B cell (primary cell): ENCODE data around the gene NKIRAS2.

Experiments
- CTCF ChIP-seq: fragments of 200-600 bp; IDR thresholded peaks from one replicate; pipeline ENCODE4 v1.8.0; 2022; ENCODE audit warnings: antibody characterized with exemption, mild to moderate bottlenecking
- EZH2 ChIP-seq: IDR thresholded peaks from 2 replicates; pipeline ENCODE4 v1.6.1; 2012; ENCODE audit warnings: borderline replicate concordance, low read depth, mild to moderate bottlenecking, moderate library complexity, low read length; ENCODE audit not compliant: insufficient read depth, poor library complexity, severe bottlenecking

DNA sequence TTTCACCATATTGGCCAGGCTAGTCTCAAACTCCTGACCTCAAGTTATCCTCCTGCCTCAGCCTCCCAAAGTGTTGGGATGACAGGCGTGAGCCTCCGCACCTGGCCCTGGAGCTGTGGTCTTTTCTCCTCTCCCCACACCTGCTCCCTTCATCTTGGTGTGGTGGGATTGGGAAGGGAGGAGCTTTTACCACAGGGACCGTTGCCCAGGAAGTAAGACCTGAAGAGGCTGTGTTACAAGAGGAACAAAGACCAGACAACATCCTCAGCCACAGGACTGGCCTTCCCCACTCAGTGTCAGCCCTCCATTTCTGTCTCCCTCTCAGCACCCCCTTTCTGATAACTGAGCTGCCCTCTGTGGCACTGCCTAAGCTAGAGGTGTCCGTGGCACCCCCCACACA is 39.9 kb downstream of the NKIRAS2 start:
- TF ChIP-seq EZH2, result no peak
- no peak for TF ChIP-seq CTCF
